HG02798 (cell line): Measurements from ENCODE around the gene SRC.
A peak's percentile ranks its signal among the peaks of the same experiment; 100 is the strongest.
"Not testable (repeated sequence)": the region's sequence is repeated elsewhere in the genome, so short reads cannot be mapped to it uniquely, and the experiment has no call there.

Experiments used
- ATAC-seq: cut with Tn5 transposase; IDR thresholded peaks from one replicate; pipeline ENCODE4 v1.9.1; 2021; ENCODE audit warnings: mild to moderate bottlenecking; ENCODE audit not compliant: unreplicated experiment, poor library complexity

SRC gene

DNA sequence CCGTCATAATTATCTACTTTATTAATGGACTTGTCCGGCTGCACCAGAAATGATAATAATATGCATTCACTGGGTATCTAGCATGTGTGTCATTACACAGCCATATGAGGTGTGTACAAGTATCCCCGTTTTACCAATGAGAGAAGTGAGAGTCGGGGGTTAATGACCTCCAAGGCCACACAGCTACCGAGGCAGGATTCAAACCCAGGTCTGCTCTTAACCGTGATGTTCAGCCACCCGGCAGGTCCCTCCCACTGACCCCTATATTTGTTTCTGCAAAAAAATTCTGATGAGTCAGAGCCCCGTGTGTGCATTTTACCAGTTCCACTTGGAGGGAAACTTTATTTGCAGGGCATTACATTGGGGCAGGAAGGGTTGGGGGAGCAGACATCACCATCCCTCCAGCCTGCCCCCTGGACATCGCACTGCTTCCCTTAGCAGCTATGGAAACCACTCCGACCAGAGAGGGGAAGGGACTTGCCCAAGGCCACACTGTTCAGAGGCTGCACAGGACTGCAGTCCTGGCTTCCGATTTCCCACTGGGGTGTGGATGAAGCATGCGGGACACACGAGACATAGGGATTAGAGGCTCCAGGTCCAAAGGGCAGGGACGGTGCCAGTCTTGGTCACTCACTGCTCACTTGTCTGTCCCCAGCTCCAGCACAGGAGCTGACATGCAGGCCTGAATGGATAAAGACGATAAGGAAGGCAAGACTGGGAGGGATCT is 10.1 kb upstream of the SRC start:
- no peak for ATAC-seq

DNA sequence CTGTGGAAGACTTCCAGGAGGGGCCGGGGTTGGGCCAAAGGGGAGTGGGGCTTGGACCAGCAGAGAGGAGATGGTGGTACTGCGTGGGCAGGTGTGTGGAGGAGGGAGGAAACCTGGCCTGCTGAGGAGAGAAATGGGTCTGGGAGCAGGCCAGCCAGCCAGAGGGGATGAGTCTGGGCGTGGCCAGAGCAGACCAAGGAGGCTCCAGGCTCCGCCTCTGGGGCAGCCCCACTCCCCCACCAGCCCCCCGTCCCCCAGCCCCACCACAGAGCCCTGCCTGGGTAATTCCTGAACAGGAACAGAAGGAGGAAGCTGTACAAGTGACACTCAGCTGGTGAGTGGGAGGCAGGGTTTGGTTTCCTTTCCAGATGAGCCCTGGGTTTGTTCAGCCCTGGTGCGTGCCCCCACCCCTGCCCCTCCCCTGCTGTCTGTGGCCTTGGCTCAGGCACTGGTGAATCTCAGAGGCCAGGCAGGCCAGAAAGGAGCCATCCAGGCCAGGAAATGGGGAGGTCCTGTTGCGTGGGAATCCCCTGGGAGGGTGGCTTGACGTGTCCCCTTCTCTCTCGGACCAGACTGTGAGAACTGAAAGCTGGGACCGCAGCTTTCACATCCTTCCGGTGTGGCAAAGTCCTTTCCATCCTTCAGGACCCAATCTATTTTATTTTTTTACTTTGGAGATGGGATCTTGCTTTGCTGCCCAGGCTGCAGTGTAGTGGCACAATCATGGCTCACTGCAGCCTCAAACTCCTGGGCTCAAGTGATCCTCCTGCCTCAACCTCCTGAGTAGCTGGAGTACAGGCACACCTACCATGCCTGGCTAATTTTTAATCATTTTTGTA is 9.4 kb upstream of the SRC start:
- peak; percentile 75 for ATAC-seq

DNA sequence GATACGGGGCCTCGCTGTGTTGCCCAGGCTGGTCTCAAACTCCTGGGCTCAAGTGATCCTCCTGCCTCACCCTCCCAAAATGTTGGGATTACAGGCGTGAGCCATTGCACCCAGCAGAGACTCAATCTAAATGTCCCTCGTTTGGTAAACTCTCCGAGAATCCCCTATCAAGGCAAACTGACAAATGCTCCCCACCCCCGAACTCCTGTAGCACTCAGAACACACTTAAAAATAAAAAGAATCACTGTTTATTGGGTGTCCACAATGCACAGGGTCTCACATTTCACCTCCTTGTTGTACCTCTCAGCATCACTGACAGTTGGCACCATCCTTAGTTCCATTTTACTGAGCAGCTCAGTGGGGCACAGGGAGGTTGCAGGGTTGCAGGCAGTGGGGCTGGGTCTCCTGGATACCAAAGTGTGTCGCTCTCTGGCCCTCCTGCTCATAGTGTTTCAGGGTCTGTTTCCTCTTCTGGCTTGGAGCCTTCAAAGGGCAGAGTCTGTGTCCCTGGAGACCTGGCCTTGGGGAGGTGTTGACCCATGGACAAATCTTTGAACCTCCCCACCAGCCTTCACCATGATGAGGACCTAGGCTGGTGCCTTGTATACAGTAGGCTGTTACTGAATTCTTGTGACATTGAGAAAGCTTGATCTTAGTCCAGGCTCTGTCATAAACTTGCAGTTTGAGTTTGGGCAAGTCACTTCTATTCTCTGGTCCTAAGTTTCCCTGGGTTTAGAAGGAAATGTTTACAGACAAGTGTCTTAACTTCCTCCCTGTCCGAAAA is 8.5 kb upstream of the SRC start:
- ATAC-seq, result no peak

DNA sequence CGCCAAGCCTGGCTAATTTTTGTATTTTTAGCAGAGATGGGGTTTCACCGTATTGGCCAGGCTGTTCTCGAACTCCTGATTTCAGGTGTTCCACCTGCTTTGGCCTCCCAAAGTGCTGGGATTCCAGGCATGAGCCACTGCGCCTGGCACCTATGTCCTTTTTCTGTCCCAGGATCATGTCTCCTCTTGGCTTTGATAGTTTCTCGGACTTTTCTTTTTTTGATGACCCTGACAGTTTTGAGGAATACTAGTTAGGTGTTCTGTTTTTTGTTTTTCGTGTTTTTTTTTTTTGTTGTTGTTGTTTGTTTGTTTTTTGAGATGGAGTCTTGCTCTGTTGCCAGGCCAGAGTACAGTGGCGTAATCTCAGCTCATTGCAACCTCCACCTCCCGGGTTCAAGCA is 7.6 kb upstream of the SRC start:
- not testable (repeated sequence) for ATAC-seq

DNA sequence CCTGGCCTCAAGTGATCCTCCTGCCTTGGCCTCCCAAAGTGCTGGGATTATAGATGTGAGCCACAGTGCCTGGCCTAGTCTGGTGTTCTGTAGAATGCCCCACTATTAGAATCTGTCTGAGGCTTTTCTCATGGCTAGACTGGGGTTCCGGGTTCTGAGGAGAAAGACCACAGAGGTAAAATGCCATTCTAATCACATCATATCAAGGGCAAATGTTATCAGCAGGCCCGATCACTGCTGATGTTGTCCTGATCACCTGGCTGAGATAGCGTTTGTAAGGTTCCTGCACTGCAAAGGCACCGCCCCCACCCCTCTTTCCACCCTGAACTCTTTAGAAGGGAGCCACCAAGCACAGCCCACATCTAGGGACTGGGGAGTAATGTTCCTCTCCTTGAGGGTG is 6.7 kb upstream of the SRC start:
- no peak for ATAC-seq

DNA sequence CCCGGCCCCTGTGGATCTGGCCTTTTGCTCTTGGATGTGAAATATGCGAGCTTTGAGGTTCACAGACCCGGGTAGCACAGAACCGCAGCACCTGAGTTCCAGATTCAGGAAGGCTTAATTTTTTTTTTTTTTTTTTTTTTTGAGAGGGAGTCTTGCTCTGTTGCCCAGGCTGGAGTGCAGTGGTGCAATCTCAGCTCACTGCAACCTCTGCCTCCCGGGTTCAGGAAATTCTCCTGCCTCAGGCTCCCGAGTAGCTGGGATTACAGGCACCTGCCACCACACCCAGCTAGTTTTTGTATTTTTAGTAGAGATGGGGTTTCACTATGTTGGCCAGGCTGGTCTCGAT is 6.2 kb upstream of the SRC start:
- ATAC-seq, result not testable (repeated sequence)

DNA sequence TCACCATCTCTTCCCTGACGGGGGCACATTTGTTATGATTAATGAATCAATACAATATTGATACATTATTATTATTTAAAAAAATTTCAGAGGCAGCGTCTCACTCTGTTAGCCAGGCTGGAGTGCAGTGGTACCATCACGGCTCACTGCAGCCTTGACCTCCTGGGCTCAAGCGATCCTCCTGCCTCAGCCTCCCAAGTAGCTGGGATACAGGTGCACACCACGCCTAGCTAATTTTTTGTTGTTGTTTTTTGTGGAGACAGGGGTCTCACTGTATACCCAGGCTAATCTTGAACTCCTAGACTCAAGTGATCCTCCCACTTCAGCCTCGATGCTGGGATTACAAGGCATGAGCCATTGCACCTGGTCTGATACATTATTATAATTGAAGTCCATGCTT is 4.9 kb upstream of the SRC start:
- no peak for ATAC-seq

DNA sequence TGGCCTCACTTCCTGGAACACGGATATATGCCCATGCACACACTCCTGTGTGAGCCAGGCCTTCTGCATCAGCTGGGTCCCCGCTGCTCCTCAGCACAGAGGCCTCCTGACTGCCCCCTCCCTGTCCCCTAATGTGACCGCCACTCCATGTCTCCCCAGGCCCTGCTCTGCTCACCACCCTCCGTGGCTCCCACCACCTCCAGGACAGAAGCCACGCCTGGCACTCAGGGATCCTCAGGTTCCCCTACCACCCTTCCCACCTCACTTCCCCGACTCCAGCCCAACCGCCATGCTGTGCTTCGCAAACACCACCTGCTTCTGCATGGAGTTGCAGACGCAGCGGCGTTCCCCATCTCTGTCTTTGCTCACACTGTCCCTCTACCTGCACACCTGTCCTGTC is 4.3 kb upstream of the SRC start:
- ATAC-seq, result no peak

DNA sequence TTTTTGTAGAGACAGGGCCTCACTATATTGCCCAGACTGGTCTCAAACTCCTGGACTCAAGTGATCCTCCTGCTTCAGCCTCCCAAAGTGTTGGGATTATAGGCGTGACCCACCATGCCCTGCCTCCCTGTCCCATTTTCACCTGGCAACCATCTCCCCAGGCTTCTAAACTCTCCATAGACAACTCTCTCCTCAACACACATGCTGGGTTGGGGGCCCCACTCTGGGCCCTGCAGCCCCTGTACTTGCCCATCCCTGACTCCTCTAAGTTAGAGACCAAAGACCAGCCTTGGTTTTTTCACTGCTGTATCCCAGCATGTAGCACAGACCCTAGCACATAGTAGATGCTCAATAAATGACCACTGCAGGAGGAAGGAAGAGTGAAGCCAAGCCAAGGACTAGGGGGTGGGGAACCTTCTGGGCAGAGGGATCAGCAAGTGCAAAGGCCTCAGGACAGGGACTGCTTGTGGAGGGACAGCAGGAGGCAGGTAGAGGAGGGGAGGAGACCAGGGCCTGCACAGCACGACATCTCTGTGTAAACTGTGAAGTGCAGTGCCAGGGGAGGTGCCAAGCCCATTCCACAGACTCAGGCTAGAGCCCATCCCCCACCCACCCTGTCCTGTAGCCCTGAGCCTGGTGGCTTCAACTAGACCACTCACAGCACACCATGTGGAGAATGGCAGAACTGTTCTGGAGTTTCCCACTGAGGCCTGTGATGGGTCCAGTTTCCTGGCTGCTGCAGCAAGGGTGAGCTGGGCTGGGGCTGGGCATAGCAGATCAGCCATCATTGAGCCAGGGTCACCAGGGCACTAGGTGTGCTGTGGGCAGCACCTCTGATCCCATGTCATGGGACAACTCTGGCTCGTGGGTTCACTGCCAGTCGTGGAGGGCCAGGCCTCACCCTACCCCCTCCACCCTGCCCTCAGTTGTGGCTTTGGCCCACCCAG is 3.4 kb upstream of the SRC start:
- no peak for ATAC-seq

DNA sequence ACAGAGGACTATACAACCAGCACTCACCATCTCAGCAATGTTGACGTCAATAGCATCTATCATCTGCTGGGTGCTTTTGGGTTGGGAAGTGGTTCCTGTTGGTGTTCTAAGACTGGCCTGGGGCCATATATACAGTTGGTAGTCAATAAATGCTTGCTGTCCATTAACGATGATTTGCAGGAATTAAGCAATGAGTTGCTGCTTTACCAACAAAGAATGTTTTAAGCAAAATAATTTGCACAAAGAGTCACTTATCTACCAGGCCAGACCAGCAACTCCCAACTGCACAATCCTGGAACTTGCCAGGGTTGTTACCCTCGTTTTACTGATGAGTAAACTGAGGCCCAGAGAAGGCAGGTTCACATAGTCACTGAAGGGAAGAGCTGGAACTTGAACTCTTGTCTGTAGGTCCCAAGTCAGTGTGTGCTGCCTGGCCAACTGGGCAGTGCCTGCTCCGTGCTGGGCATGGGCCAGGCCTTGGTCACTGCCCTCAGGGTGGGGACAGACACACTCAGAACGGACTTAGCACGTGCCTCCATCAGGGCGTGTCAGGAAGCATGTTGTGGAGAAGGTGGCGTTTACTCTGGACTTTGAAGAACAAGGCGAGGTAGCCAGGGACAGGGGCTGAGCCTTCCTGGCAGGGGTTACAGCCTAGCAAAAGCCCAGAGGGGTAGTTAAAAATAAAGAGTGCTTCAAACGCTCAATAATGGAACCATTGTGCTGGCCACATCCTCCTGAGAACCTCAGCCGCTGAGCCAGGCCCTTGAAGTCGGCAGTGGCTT is 2.5 kb upstream of the SRC start:
- no peak for ATAC-seq

DNA sequence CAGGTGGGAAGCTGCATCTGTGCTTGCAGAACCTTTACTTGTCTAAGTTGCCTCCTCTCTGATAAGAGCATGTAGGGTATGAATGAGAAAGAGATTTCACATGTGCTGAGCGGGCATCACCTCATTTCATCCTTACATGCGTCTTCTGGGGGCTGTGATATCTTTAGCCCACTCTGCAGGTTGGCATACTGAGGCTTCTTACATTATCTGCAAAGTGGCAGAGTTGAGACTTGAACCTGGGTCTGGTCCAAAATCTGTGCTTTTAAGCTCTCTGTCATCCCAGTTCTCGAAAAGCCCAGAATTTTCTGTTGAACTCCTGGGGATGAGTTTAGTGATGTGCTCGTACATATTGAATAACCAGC is 2.0 kb upstream of the SRC start:
- no peak for ATAC-seq

DNA sequence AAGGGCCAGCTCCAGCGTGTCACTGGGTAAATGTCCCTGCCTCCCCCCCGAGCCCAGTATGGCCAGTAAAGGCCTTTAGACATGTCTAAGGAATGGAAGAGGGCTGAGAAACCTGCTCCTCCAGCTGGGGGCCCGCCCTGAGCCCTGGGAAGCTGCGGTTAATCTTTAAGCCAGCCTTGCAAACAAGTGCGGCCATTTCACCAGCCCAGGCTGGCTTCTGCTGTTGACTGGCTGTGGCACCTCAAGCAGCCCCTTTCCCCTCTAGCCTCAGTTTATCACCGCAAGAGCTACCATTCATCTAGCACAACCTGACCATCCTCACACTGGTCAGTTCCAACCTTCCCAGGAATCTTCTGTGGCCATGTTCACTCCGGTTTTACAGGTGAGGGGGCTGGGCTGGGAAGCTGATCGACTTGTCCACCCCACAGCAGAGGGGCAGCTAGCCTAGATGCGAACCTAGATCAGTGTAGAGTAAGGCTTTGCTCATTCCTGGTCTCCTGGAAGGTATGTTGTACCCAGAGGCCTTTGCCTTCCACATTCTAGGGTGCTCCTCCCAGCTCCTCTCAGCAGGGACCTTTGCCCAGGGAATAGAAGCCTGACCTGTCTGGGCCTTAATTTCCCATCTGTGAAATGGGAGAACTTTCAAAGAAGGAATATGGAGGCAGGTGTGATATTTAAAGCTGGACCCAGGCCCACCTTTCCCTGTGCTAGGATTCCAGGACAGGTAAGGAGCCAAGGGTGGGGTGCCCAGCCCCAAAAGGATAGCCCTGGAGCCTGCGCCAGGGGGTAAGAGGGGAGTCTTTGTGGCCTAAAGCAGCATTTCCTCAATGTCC is 1.2 kb upstream of the SRC start:
- no peak for ATAC-seq

DNA sequence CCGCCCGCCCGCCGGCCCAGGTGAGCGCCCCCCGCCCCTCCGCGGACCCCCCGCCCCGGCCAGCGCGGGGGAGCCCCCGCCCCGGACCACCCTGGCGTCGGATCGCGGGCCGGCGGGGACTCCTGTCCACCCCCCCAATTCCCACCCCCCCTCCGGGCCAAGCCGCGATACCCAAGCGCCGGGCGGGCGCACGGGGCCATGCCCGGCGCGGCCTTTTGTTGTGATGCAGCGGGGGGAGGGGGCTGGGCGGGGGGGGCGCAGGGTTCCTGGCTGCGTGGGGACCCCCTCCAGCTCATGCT is 245 bp downstream of the SRC start:
- peak; percentile 8 for ATAC-seq

DNA sequence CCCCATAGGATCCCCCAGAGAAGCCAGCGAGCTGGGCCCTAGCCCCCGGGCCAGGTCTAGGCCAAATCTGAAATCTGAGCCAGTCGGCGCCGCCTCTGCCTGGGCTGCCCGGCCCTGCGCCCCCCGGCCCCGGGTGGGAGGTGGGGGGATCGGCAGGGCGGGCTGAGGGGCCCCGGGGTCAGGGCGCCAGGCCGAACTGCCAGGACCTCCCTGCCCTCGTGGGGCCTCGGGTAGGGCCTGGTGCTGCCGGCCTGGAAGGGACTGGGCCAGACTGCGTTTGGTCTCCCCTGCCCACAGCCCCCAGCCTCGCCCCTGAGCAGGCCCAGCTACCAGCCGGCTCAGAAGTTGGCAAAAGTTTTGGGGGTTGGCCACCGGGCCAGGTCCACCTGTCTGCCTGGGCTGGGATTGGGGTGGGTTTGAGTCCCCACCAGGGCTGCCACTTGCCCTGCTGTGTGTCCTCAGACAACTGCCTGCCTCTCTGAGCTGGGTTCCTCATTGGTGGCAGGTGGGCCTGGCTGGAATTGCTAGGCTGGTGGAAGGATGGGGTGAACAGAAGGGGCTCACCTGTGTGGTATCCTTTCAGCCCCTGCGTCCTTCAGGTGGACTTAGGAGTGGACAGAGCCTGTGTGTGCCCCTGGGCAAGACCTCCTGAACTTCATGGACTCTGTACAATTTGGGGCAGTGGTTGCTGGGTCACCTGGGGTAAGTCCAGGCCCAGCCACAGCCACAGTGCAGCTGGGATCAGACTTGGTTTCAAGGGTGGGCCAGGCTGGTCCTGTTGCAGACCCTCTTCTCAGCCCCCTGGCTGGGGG is 801 bp downstream of the SRC start:
- ATAC-seq, result peak; percentile 9

DNA sequence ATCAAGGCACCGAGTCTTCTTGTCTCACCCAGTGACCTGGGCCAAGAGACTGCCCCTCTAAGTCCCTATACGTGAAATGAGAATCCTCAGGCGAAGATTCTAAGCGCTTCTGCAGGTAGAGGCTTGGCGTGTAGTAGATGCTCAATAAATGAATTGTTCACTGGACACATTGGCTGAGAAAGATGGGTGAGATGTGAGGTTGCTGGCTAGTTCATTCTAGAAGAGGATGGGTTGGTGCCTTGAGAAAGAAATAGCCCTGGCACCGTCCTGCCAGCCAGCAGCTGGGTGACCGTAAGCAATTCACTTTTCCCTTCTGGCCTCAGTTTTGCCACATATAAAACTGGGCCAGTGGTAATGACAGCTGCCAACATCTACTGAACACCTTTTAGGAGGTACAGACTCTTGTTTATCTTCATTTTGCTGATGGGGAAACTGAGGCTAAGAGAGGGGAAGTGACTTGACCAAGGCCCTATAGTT is 1.4 kb downstream of the SRC start:
- ATAC-seq, result no peak

DNA sequence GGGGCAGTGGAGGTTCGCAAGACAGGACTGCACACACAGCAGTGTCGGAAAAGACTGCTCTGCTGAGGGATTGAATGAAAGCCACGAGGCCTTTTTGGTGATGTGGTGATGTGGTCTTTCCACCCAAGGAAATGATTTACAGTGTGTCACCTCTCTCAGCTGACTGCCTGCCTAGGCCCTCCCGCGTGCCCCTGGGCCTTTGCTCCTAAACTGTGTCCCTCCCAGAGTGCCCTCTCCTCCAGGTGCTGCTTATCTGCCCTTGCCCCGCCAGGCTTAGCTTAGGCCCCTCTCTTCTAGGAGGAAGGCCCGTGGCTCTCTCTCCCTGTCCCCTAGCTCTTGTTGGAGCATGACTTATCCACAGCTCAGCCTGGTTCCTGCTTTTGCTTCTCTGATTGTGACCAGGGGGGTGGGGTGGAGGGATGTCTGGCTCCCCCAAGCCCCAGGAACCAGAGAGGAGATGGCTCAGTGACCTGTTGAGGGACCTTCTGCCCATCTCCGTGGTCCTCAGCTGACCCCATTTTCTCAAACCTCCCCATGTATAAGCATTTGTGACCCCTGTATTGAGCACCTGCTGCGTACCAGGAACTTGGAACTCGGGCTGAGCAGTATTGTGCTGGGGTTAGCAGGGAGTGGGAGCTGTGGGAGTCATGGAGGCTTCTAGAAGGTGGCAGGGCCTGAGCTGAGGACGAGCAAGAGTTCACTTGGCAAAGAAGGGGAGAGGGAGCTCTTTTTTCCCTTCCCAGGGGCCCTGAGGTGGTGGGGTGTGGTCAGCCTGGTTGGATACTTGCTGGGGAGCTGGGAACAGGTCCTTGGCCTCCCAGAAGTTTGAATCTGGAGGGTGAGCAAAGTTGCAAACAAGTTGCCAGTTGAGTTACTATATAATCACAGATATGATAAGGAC is 2.2 kb downstream of the SRC start:
- no peak for ATAC-seq
